ENCODE measurements around the gene MTOR.

DNA sequence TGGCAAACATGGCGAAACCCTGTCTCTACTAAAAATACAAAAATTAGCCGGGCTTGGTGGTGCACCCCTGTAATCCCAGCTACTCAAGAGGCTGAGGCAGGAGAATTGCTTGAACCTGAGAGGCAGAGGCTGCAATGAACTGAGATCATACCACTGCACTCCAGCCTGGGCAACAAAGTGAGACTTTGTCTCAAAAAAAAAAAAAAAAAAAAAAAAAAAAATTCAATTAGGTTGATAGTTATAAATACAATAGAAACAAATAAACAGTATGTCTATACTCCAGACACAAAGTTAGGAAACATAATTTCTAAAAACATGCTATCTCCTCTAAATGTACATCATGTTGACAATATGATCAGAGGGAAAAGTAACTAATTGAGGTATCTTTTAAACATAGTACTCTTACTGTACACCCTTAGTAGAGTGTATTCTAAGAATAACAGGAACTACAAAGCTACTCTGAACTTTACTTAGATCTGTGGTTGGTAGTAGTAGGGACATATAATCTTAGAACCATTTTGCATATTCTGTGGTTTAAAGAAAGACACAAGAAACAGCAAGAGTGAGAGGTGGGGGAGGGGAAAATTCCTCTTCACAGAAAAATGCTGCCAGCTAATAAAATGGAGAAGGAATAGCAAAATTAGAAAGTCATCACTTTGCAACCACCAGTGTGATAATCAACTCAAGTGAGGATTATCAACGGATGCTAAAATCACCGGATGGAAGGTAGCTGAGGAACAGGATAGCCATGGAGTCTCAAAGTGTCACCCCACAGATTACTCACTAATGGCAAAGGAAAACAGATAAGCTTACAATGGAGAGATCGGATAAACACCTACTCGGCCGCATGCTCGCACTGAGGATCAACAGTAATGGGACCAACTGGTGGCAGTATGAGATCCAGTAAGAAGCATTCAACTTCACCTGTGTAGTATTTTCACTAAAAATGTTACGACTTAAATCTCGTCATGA is 35.0 kb downstream of the MTOR start:
- TF ChIP-seq EZH2 (IDR thresholded peaks at IDR 0.05; ENCODE audit: insufficient read depth, poor library complexity, severe bottlenecking): no peak
- TF ChIP-seq EZH2phosphoT487 (IDR thresholded peaks at IDR 0.05; ENCODE audit: insufficient read depth, low read depth): no peak
